SK-N-SH treated with all-trans-retinoic acid at 6 μM for 48 hours (cell line): ENCODE data around the gene ABO.

Experiments used
- ATAC-seq: fragments of 200-7000 bp; cut with Tn5 transposase; 3 replicates; pipeline ENCODE4 v1.9.1; 2020; ENCODE audit warnings: mild to moderate bottlenecking, moderate library complexity
- ARNTL ChIP-seq: fragments of 450-650 bp; formaldehyde crosslinking; IDR thresholded peaks from 2 replicates; pipeline ENCODE4 v1.5.0; 2020; ENCODE audit warnings: low read depth, mild to moderate bottlenecking, moderate library complexity, borderline replicate concordance
- BACH2 ChIP-seq: fragments of 250-450 bp; sonication (Bioruptor Pico); IDR thresholded peaks from 2 replicates; pipeline ENCODE4 v1.9.0; 2021; ENCODE audit warnings: mild to moderate bottlenecking, borderline replicate concordance
- CREB5 ChIP-seq: fragments of 250-450 bp; sonication (Bioruptor Pico); IDR thresholded peaks from 2 replicates; pipeline ENCODE4 v1.5.1; 2020; ENCODE audit warnings: low read depth, mild to moderate bottlenecking, moderate library complexity
- CSDC2 ChIP-seq: fragments of 250-450 bp; sonication (Bioruptor Pico); IDR thresholded peaks from 2 replicates; pipeline ENCODE4 v1.5.0; 2020; ENCODE audit warnings: mild to moderate bottlenecking, moderate library complexity
- CSRNP3 ChIP-seq: fragments of 250-450 bp; sonication (Bioruptor Pico); IDR thresholded peaks from 2 replicates; pipeline ENCODE4 v1.5.1; 2021; ENCODE audit warnings: mild to moderate bottlenecking, moderate library complexity
- GLIS3 ChIP-seq: fragments of 250-450 bp; sonication (Bioruptor Pico); IDR thresholded peaks from 2 replicates; pipeline ENCODE4 v1.5.0; 2020; ENCODE audit warnings: mild to moderate bottlenecking, moderate library complexity
- ISL1 ChIP-seq: fragments of 250-450 bp; sonication (Bioruptor Pico); IDR thresholded peaks from 2 replicates; pipeline ENCODE4 v2.1.2; 2022; ENCODE audit warnings: mild to moderate bottlenecking, moderate library complexity
- OSR1 ChIP-seq: fragments of 250-450 bp; sonication (Bioruptor Pico); IDR thresholded peaks from 2 replicates; pipeline ENCODE4 v1.8.0; 2022; ENCODE audit warnings: moderate library complexity, mild to moderate bottlenecking, inconsistent platforms
- PPARA ChIP-seq: fragments of 250-450 bp; sonication (Bioruptor Pico); IDR thresholded peaks from 2 replicates; pipeline ENCODE4 v1.5.0; 2020; ENCODE audit warnings: mild to moderate bottlenecking, borderline replicate concordance
- RARB ChIP-seq: fragments of 250-450 bp; sonication (Bioruptor Pico); IDR thresholded peaks from 2 replicates; pipeline ENCODE4 v1.8.0; 2021; ENCODE audit warnings: mild to moderate bottlenecking, moderate library complexity
- SNAI2 ChIP-seq: fragments of 250-450 bp; sonication (Bioruptor Pico); IDR thresholded peaks from 2 replicates; pipeline ENCODE4 v1.5.0; 2020; ENCODE audit warnings: mild to moderate bottlenecking, moderate library complexity
- TCF4 ChIP-seq: fragments of 250-450 bp; sonication (Bioruptor Pico); IDR thresholded peaks from 2 replicates; pipeline ENCODE4 v1.8.0; 2021; ENCODE audit warnings: mild to moderate bottlenecking, moderate library complexity, borderline replicate concordance
- TOX ChIP-seq: fragments of 250-450 bp; sonication (Bioruptor Pico); IDR thresholded peaks from 2 replicates; pipeline ENCODE4 v1.8.0; 2021; ENCODE audit warnings: mild to moderate bottlenecking, moderate library complexity, borderline replicate concordance
- TSHZ2 ChIP-seq: fragments of 250-450 bp; sonication (Bioruptor Pico); IDR thresholded peaks from 2 replicates; pipeline ENCODE4 v1.5.0; 2020; ENCODE audit warnings: mild to moderate bottlenecking, moderate library complexity
- ZC3H10 ChIP-seq: fragments of 250-450 bp; sonication (Bioruptor Pico); IDR thresholded peaks from 2 replicates; pipeline ENCODE4 v1.5.1; 2021; ENCODE audit warnings: mild to moderate bottlenecking, moderate library complexity
- ZFP3 ChIP-seq: fragments of 250-450 bp; sonication (Bioruptor Pico); IDR thresholded peaks from 2 replicates; pipeline ENCODE4 v1.5.0; 2020; ENCODE audit warnings: mild to moderate bottlenecking, moderate library complexity
- ZFP30 ChIP-seq: fragments of 450-650 bp; formaldehyde crosslinking; IDR thresholded peaks from 2 replicates; pipeline ENCODE4 v1.5.0; 2022; ENCODE audit warnings: mild to moderate bottlenecking, moderate library complexity
- ZNF565 ChIP-seq: fragments of 450-650 bp; formaldehyde crosslinking; conservative IDR thresholded peaks from 2 replicates; pipeline ENCODE4 v1.5.0; 2020; ENCODE audit warnings: low read depth, mild to moderate bottlenecking, moderate library complexity
- ZNF70 ChIP-seq: fragments of 450-650 bp; formaldehyde crosslinking; IDR thresholded peaks from 2 replicates; pipeline ENCODE4 v1.5.0; 2020; ENCODE audit warnings: mild to moderate bottlenecking, moderate library complexity
- ZNF8 ChIP-seq: fragments of 450-650 bp; formaldehyde crosslinking; IDR thresholded peaks from 2 replicates; pipeline ENCODE4 v1.5.0; 2020; ENCODE audit warnings: mild to moderate bottlenecking, moderate library complexity
- TF ChIP-seq, protein P1 (sequence below): fragments of 250-450 bp; sonication (Bioruptor Pico); IDR thresholded peaks from 2 replicates; pipeline ENCODE4 v1.8.0; 2020; ENCODE audit warnings: mild to moderate bottlenecking, moderate library complexity, borderline replicate concordance

Gene ABO

GRCh38 chr9:133282464-133283238 is 7.7 kb upstream of the ABO start:
- TF ChIP-seq ZC3H10 (CRISPR knock-in tag) (no peak), TCF4 (CRISPR knock-in tag) (no peak)
- TF ChIP-seq, all 23 proteins: peak for 0
- no peak for ATAC-seq

DNA sequence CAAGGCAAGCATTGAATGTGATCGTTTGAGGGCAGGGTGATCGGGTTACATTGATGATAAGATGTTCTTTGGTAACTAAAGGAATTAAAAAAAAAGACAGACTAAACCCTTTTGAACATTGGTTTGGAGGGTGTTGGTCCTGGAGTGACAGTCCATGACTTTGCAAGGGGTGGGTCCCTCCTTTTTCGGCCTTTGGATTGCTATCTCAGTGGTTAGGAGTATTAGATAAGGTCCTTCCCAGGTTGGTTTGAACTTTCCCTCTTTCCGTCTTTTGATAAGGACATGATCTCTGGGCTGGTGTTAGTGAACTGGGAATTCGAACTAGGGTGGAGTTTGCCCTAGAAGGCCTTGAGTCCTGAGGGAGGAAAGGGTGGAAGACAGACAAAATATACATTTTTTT is 5.4 kb upstream of the ABO start:
- ATAC-seq = no peak
- TF ChIP-seq ZNF565 (CRISPR knock-in tag) (no peak), RARB (no peak), TSHZ2 (CRISPR knock-in tag) (no peak), CREB5 (CRISPR knock-in tag) (no peak)

- TF ChIP-seq OSR1 (CRISPR knock-in tag) (no peak), ZNF565 (CRISPR knock-in tag) (no peak), CSDC2 (CRISPR knock-in tag) (no peak), ZNF70 (CRISPR knock-in tag) (no peak), BACH2 (CRISPR knock-in tag) (no peak), ZNF8 (CRISPR knock-in tag) (no peak), RARB (no peak), ISL1 (CRISPR knock-in tag) (no peak), CSRNP3 (no peak), SNAI2 (no peak), ZC3H10 (CRISPR knock-in tag) (no peak)
- ATAC-seq = no peak
Measured at GRCh38 chr9:133278161-133279114, 3.4 kb upstream of the ABO start.

GRCh38 chr9:133277467-133277866 is 2.5 kb upstream of the ABO start:
- no peak for TF ChIP-seq PPARA (CRISPR knock-in tag)
- TF ChIP-seq CREB5 (CRISPR knock-in tag) = no peak
- TF ChIP-seq BACH2 (CRISPR knock-in tag) = no peak
- TF ChIP-seq CSDC2 (CRISPR knock-in tag) = no peak
- no peak for TF ChIP-seq ZNF565 (CRISPR knock-in tag)
- TF ChIP-seq TCF4 (CRISPR knock-in tag) = no peak
- TF ChIP-seq ZC3H10 (CRISPR knock-in tag) = no peak
- no peak for TF ChIP-seq ISL1 (CRISPR knock-in tag)
- no peak for TF ChIP-seq GLIS3 (CRISPR knock-in tag)
- TF ChIP-seq RARB = no peak
- no peak for TF ChIP-seq ZNF70 (CRISPR knock-in tag)
- TF ChIP-seq, protein P1, sequence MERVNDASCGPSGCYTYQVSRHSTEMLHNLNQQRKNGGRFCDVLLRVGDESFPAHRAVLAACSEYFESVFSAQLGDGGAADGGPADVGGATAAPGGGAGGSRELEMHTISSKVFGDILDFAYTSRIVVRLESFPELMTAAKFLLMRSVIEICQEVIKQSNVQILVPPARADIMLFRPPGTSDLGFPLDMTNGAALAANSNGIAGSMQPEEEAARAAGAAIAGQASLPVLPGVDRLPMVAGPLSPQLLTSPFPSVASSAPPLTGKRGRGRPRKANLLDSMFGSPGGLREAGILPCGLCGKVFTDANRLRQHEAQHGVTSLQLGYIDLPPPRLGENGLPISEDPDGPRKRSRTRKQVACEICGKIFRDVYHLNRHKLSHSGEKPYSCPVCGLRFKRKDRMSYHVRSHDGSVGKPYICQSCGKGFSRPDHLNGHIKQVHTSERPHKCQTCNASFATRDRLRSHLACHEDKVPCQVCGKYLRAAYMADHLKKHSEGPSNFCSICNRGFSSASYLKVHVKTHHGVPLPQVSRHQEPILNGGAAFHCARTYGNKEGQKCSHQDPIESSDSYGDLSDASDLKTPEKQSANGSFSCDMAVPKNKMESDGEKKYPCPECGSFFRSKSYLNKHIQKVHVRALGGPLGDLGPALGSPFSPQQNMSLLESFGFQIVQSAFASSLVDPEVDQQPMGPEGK = no peak
- no peak for TF ChIP-seq CSRNP3
- TF ChIP-seq TOX (CRISPR knock-in tag) = no peak
- no peak for TF ChIP-seq ZFP30
- no peak for TF ChIP-seq ZFP3 (CRISPR knock-in tag)
- TF ChIP-seq ARNTL = no peak
- ATAC-seq = no peak
